CD8-positive, alpha-beta memory T cell (primary cell): ENCODE data around the gene COMMD7. TPM values are rescaled to one million over a fixed set of nuclear protein-coding genes. Genes with fewer than 3 reads are reported as not detected.

Experiments used
- CTCF ChIA-PET: fragments of 350-600 bp; sonication (Branson Sonifier 250); formaldehyde crosslinking; loops from one replicate; lab custom pipeline; 2021; ENCODE audit warnings: antibody characterized with exemption; lab: Charles Lee
- POLR2A ChIA-PET: fragments of 350-600 bp; sonication (Branson Sonifier 250); formaldehyde crosslinking; loops from one replicate; lab custom pipeline; 2021; ENCODE audit warnings: antibody characterized with exemption; lab: Charles Lee
- DNase-seq, 5 donors: peaks; one replicate each; pipeline versions ENCODE4 v3.0.0 to v3.0.0-alpha.2; 2020 to 2022; ENCODE audit warnings: mixed read lengths in 1 of 5
- H3K27ac ChIP-seq: one replicate; pipeline ENCODE4 v1.7.0; 2013; ENCODE audit warnings: low read depth, mild to moderate bottlenecking, low read length, moderate library complexity
- H3K27me3 ChIP-seq: 2 replicates; pipeline ENCODE4 v1.7.0; 2013; ENCODE audit warnings: low read length, mild to moderate bottlenecking; ENCODE audit not compliant: insufficient read depth, poor library complexity, severe bottlenecking
- H3K36me3 ChIP-seq: 2 replicates; pipeline ENCODE4 v1.7.0; 2013; ENCODE audit warnings: mild to moderate bottlenecking, low read length, moderate library complexity; ENCODE audit not compliant: insufficient read depth
- H3K4me1 ChIP-seq: 2 replicates; pipeline ENCODE4 v1.7.0; 2013; ENCODE audit warnings: mild to moderate bottlenecking, low read length, moderate library complexity; ENCODE audit not compliant: insufficient read depth
- H3K4me3 ChIP-seq: 2 replicates; pipeline ENCODE4 v1.7.0; 2013; ENCODE audit warnings: mild to moderate bottlenecking, low read length
- H3K9me3 ChIP-seq: 2 replicates; pipeline ENCODE4 v1.7.0; 2013; ENCODE audit warnings: mild to moderate bottlenecking, low read length
- H3K27ac Mint-ChIP-seq, 8 donors: one replicate each; pipeline ENCODE4 v1.8.0; 2020 to 2021; ENCODE audit warnings: mixed read lengths in 8 of 8, mild to moderate bottlenecking in 6 of 8, inconsistent platforms in 3 of 8, moderate library complexity in 3 of 8
- H3K27me3 Mint-ChIP-seq, 2 donors: one replicate each; pipeline ENCODE4 v1.8.0; 2020 to 2021; ENCODE audit warnings: mixed read lengths in 2 of 2, mild to moderate bottlenecking in 1 of 2, moderate library complexity in 1 of 2
- H3K36me3 Mint-ChIP-seq, 3 donors: one replicate each; pipeline ENCODE4 v1.8.0; 2020 to 2021; ENCODE audit warnings: mixed read lengths in 3 of 3, inconsistent platforms in 1 of 3, mild to moderate bottlenecking in 1 of 3
- H3K4me1 Mint-ChIP-seq, 3 donors: one replicate each; pipeline ENCODE4 v1.8.0; 2020 to 2021; ENCODE audit warnings: mixed read lengths in 3 of 3, inconsistent platforms in 1 of 3, mild to moderate bottlenecking in 1 of 3
- H3K4me3 Mint-ChIP-seq, 7 donors: one replicate each; pipeline ENCODE4 v1.8.0; 2020 to 2021; ENCODE audit warnings: mixed read lengths in 7 of 7, mild to moderate bottlenecking in 6 of 7, moderate library complexity in 4 of 7, inconsistent platforms in 2 of 7
- H3K9me3 Mint-ChIP-seq, 5 donors: one replicate each; pipeline ENCODE4 v1.8.0; 2020 to 2022; ENCODE audit warnings: mixed read lengths in 5 of 5, mild to moderate bottlenecking in 3 of 5, moderate library complexity in 2 of 5, inconsistent platforms in 1 of 5
- polyA plus RNA-seq: library from polyadenylated mRNA; unstranded; fragments of 300-500 nt; fragmentation: Illumina TruSeq; gene quantifications from one replicate; pipeline ENCODE4 v1.2.3, GENCODE V29; 2021
- total RNA-seq, 2 experiments: library from RNA; stranded (reverse); gene quantifications; one replicate each; pipeline ENCODE4 v1.2.3, GENCODE V29; 2021

COMMD7 gene
- total and polyA plus RNA-seq, 3 experiments from 2014 or later = 33.8 to 105 (median 35.6) TPM

DNA sequence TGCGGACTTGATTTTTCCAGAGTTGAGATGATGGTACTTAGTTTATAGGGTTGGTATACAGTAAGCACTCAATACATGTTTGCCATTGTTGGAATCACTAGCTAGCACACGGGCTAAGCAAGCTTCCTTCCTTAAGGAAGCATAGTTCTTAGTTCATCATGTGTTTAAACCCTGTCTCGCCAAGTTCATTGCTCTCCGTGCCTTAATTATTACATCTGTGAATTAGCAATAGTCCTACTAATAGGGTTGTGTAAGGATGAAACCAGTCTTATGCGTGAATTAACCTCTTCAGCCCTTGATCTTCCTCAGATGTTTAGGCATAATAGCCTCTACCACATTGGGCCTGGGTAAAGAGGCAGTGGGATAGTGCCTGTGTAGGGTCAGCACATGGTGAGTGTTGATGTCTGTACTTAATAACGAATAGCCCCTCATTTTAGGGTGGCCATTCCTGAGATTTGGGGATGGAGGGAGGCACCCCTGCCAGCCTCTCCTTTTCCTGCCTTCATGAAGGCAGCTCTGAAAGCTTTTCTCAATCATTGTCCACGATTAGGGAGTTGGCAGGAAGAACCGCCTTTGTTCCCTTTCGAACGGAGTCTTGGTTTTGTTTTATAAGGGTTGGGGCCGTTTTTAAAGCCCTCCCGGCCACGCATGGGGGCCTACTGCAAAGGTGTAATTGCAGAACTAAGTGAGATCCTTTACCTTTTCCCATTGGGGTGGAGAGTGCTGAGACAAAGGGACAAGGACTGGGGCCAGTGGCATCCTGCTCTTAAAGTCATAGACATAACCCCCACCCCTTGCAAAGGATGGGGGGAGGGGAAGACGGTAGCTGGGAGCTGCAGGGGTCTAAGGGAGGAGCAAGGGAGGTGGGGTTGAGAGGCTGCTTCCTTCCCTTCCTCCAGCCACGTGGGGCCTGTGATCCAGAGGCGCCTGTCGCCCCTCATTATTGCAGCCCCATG is 21.0 kb upstream of the COMMD7 start:
- POLR2A ChIA-PET = interaction anchor here (2.2 kb wide), 1 partner anchor 22 kb away, joined by 9 read pairs; the partner anchor contains the start of gene COMMD7

GRCh38 chr20:32763202-32764004 is 20.1 kb upstream of the COMMD7 start:
- peaks cover 12% of the 10 kb centered on the region for H3K4me1 ChIP-seq
- peaks cover 0 to 1% (median 0%) of the 10 kb centered on the region in 3 donors for H3K36me3 Mint-ChIP-seq
- peaks cover 0 to 3% of the 10 kb centered on the region in 2 donors for H3K27me3 Mint-ChIP-seq
- peak overlapping the region; percentile 78 to 94 (median 86) for H3K4me3 Mint-ChIP-seq
- H3K27ac Mint-ChIP-seq = peak overlapping the region in 3 of 8 donors; percentile 17 to 38 (median 33)
- DNase-seq = no peak
- CTCF ChIA-PET = interaction anchor here (1.1 to 3.3 kb wide), 6 partner anchors 9 to 89 kb away, joined by 4 to 21 read pairs (median 5); partner anchors contain the start of gene C20orf203
- no peaks in the 10 kb centered on the region for H3K27me3 ChIP-seq
- no peaks in the 10 kb centered on the region for H3K36me3 ChIP-seq
- peak overlapping the region; percentile 76 for H3K27ac ChIP-seq
- peaks cover 9 to 14% (median 12%) of the 10 kb centered on the region in 3 donors for H3K4me1 Mint-ChIP-seq
- POLR2A ChIA-PET = interaction anchor here (2.2 kb wide), 1 partner anchor 21 kb away, joined by 9 read pairs; the partner anchor contains the start of gene COMMD7
- H3K9me3 ChIP-seq = no peaks in the 10 kb centered on the region
- H3K9me3 Mint-ChIP-seq = no peaks in the 10 kb centered on the region
- H3K4me3 ChIP-seq = peak overlapping the region; percentile 63

More for the DNA sequence above, 21.0 kb upstream of the COMMD7 start:
- H3K27ac Mint-ChIP-seq = peak overlapping the region in 2 of 8 donors; percentile 33 to 56
- DNase-seq = peak in 1 of 5 donors; percentile 13
- CTCF ChIA-PET = interaction anchor here (1.1 to 3.3 kb wide), 4 partner anchors 14 to 90 kb away, joined by 4 to 21 read pairs (median 6); partner anchors contain the start of gene C20orf203
- Histone ChIP-seq H3K4me3 (no peak overlapping the region), H3K9me3 (no peaks in the 10 kb centered on the region), H3K36me3 (no peaks in the 10 kb centered on the region), H3K27ac (peak overlapping the region; percentile 76), H3K4me1 (peaks cover 12% of the 10 kb centered on the region), H3K27me3 (no peaks in the 10 kb centered on the region)
- H3K9me3 Mint-ChIP-seq = no peaks in the 10 kb centered on the region
- peaks cover 0 to 1% (median 0%) of the 10 kb centered on the region in 3 donors for H3K36me3 Mint-ChIP-seq
- H3K27me3 Mint-ChIP-seq = peaks cover 0 to 3% of the 10 kb centered on the region in 2 donors
- peaks cover 9 to 14% (median 12%) of the 10 kb centered on the region in 3 donors for H3K4me1 Mint-ChIP-seq
- peak overlapping the region; percentile 51 to 86 (median 68) for H3K4me3 Mint-ChIP-seq

DNA sequence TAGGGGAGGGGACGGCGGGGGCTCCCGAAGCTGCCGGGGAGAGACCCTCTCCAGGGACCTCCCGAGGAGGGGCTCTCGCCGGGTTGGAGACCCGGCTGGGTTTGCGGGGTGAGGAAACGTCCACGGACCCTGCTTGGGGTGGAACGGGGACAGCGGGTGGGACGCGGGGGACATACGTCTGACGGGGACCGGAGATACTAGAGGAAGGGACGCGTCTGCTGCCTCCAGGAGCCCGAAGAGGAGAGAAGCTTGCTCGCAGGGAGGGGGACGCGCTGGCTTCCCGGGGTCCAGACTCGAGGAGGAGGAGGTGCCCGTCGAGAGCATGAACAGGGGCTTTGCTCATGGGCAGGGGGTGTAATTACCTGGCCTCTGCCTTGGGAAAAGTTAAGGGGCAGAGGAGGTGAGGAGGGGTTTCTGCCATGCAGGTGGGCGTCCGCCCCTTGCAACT is 19.5 kb upstream of the COMMD7 start:
- no peaks in the 10 kb centered on the region for H3K27me3 ChIP-seq
- H3K9me3 Mint-ChIP-seq = no peaks in the 10 kb centered on the region
- CTCF ChIA-PET = interaction anchor here (1.1 to 3.3 kb wide), 6 partner anchors 10 to 89 kb away, joined by 4 to 21 read pairs (median 5); partner anchors contain the start of gene C20orf203
- H3K9me3 ChIP-seq = no peaks in the 10 kb centered on the region
- H3K36me3 Mint-ChIP-seq = peaks cover 0 to 1% (median 0%) of the 10 kb centered on the region in 3 donors
- peaks cover 0 to 3% of the 10 kb centered on the region in 2 donors for H3K27me3 Mint-ChIP-seq
- no peaks in the 10 kb centered on the region for H3K36me3 ChIP-seq
- peak overlapping the region; percentile 78 to 94 (median 86) for H3K4me3 Mint-ChIP-seq
- POLR2A ChIA-PET = interaction anchor here (0.8 to 2.2 kb wide), 2 partner anchors 16 to 20 kb away, joined by 3 to 9 read pairs; partner anchors contain the start of gene COMMD7
- H3K4me1 ChIP-seq = peaks cover 12% of the 10 kb centered on the region
- H3K27ac Mint-ChIP-seq = peak overlapping the region in 1 of 8 donors; percentile 58
- peak overlapping the region; percentile 76 for H3K27ac ChIP-seq
- DNase-seq = peak in 1 of 5 donors; percentile 22
- H3K4me1 Mint-ChIP-seq = peaks cover 9 to 14% (median 12%) of the 10 kb centered on the region in 3 donors
- H3K4me3 ChIP-seq = peak overlapping the region; percentile 63

- Histone ChIP-seq H3K27ac (peak within 1 kb of the TSS; percentile 76), H3K27me3 (no peaks in the 10 kb centered on the region), H3K9me3 (no peaks in the 10 kb centered on the region), H3K4me1 (peaks cover 12% of the 10 kb centered on the region), H3K36me3 (no peaks in the 10 kb centered on the region), H3K4me3 (peak within 1 kb of the TSS; percentile 65)
- Mint-ChIP-seq H3K27ac (peak within 1 kb of the TSS in 5 of 8 donors; percentile 6 to 72 (median 54)), H3K27me3 (peaks cover 0 to 3% of the 10 kb centered on the region in 2 donors), H3K36me3 (peaks cover 0 to 1% (median 0%) of the 10 kb centered on the region in 3 donors), H3K4me1 (peaks cover 9 to 14% (median 12%) of the 10 kb centered on the region in 3 donors), H3K9me3 (no peaks in the 10 kb centered on the region), H3K4me3 (peak within 1 kb of the TSS; percentile 79 to 94 (median 87))
- DNase-seq = peak; percentile 61 to 79 (median 68)
- CTCF ChIA-PET = interaction anchor here (1.1 to 3.3 kb wide), 4 partner anchors 10 to 28 kb away, joined by 4 to 21 read pairs (median 6); no protein-coding TSS in a partner anchor
- POLR2A ChIA-PET = interaction anchor here (0.8 to 2.2 kb wide), 2 partner anchors 17 to 19 kb away, joined by 3 to 9 read pairs; partner anchors contain the start of gene COMMD7
Measured at GRCh38 chr20:32761831-32762753, 18.8 kb upstream of the COMMD7 start, which contains the start of gene DNMT3B. Gene DNMT3B (plus strand): TSS chr20:32762385. CDS start chr20:32780324, 17,939 bp downstream.

DNA sequence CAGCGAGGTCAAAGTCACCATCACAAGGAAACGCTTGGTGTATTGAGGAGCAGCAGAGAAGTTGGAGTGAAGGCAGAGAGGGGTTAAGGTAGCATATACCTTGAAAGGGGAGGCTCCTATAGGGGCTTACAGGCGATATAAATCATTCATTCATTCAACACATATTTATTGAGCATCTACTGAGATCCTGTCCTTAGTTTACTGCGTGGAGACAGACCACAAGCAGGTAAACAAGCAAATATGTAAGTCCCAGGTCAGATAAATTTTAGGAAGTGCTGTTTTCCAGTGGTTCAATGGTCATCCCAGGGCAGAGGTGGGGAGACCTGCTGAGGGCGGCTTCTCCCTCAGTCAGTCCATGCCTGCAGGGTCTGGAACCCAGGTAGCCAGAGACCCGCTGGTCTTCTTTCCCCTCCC is 18.2 kb upstream of the COMMD7 start:
- Histone ChIP-seq H3K4me1 (peaks cover 12% of the 10 kb centered on the region), H3K9me3 (no peaks in the 10 kb centered on the region), H3K36me3 (no peaks in the 10 kb centered on the region), H3K4me3 (peak overlapping the region; percentile 65), H3K27me3 (no peaks in the 10 kb centered on the region), H3K27ac (peak overlapping the region; percentile 21)
- Mint-ChIP-seq H3K4me1 (peaks cover 9 to 14% (median 12%) of the 10 kb centered on the region in 3 donors), H3K27ac (peak overlapping the region in 4 of 8 donors; percentile 6 to 72 (median 54)), H3K9me3 (no peaks in the 10 kb centered on the region), H3K36me3 (peaks cover 0 to 1% (median 0%) of the 10 kb centered on the region in 3 donors), H3K27me3 (peaks cover 0 to 3% of the 10 kb centered on the region in 2 donors), H3K4me3 (peak overlapping the region; percentile 79 to 89 (median 86))
- DNase-seq = no peak
- POLR2A ChIA-PET = no interaction called here
- CTCF ChIA-PET = interaction anchor here (1.0 kb wide), 1 partner anchor 17 kb away, joined by 3 read pairs; no protein-coding TSS in a partner anchor

GRCh38 chr20:32756156-32756555 is 12.9 kb upstream of the COMMD7 start:
- Histone ChIP-seq H3K36me3 (no peaks in the 10 kb centered on the region), H3K4me3 (no peak overlapping the region), H3K9me3 (no peaks in the 10 kb centered on the region), H3K4me1 (no peaks in the 10 kb centered on the region), H3K27ac (no peak overlapping the region), H3K27me3 (no peaks in the 10 kb centered on the region)
- no peak for DNase-seq
- Mint-ChIP-seq H3K4me1 (peaks cover under 1 to 5% (median 2%) of the 10 kb centered on the region in 3 donors), H3K27me3 (peaks cover 0 to 1% of the 10 kb centered on the region in 2 donors), H3K27ac (no peak overlapping the region), H3K36me3 (no peaks in the 10 kb centered on the region), H3K4me3 (no peak overlapping the region), H3K9me3 (no peaks in the 10 kb centered on the region)
- ChIA-PET CTCF (interaction anchor here (1.3 kb wide), 1 partner anchor 22 kb away, joined by 6 read pairs; no protein-coding TSS in a partner anchor), POLR2A (no interaction called here)
